ENCODE measurements around the gene GDPD2.

The GDPD2 gene

DNA sequence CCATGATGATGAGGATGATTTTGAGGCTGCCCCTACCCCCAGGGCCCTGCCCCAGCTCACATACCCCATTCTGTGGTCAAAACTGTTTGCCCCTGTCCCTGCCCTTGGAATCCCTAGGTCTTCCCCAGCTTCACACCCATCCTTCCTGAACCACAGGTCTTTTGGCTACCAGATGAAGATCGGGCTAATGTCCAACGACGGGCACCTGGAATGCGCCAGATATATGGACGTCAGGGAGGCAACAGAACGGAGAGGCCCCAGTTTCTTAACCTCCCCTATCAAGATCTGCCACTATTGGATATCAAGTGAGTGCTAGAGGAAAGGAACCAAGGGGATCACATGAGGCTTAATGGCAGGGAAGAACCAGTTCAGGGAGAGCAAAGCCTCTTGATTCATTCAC is 6.6 kb downstream of the GDPD2 start:
- Histone ChIP-seq H3K4me1 (ENCODE audit: insufficient read depth, low read length) (peaks cover 3% of the 10 kb centered on the region), H3K4me3 (ENCODE audit: low read length) (no peak overlapping the region), H3K36me3 (ENCODE audit: insufficient read depth, low read length) (peaks cover 11% of the 10 kb centered on the region), H3K9me3 (ENCODE audit: low read length) (no peaks in the 10 kb centered on the region), H3K27me3 (ENCODE audit: insufficient read depth, low read length) (no peaks in the 10 kb centered on the region), H2AFZ (ENCODE audit: low read depth, low read length) (no peak overlapping the region)

- H3K36me3 ChIP-seq (ENCODE audit: insufficient read depth, low read length): no peaks in the 10 kb centered on the region
- no peaks in the 10 kb centered on the region for H3K27me3 ChIP-seq (ENCODE audit: insufficient read depth, low read length)
- H3K9me3 ChIP-seq (ENCODE audit: low read length): no peaks in the 10 kb centered on the region
- H2AFZ ChIP-seq (ENCODE audit: low read depth, low read length): no peak overlapping the region
- peaks cover 17% of the 10 kb centered on the region for H3K4me1 ChIP-seq (ENCODE audit: insufficient read depth, low read length)
- no peak overlapping the region for H3K4me3 ChIP-seq (ENCODE audit: low read length)
Observed at GRCh38 chrX:70432936-70433847, 10.1 kb downstream of the GDPD2 start.

GRCh38 chrX:70433848-70434351 is 10.8 kb downstream of the GDPD2 start:
- Histone ChIP-seq H3K27me3 (ENCODE audit: insufficient read depth, low read length) (no peaks in the 10 kb centered on the region), H3K9me3 (ENCODE audit: low read length) (no peaks in the 10 kb centered on the region), H3K4me3 (ENCODE audit: low read length) (peak overlapping the region; percentile 54), H2AFZ (ENCODE audit: low read depth, low read length) (no peak overlapping the region), H3K36me3 (ENCODE audit: insufficient read depth, low read length) (no peaks in the 10 kb centered on the region), H3K4me1 (ENCODE audit: insufficient read depth, low read length) (peaks cover 17% of the 10 kb centered on the region)

DNA sequence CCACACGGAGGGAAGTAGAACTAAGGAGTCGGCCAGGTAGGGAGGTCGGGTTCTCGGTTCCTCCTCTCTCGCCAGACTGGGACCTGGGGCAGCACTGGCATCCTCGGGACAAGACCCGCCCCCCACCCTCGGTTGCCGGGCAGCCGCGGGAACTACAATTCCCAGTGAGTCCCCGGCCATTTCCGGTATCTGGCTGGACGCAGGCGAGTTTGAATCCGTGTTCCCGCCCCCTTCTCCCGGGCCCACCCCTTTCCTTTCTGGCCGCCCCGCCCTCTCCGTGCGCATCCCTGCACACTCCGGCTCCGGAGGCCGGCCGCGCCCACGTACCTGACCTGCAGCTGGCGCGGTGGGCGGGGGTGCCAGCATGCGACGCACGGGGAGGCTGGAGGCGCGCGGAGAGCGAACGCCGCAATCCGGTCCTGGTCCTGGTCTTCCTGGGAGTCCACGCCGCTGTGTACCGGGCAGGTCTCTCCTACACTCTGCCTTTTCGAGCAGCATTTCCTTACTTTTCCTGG is 11.3 kb downstream of the GDPD2 start:
- H3K4me1 ChIP-seq (ENCODE audit: insufficient read depth, low read length): peaks cover 17% of the 10 kb centered on the region
- no peaks in the 10 kb centered on the region for H3K9me3 ChIP-seq (ENCODE audit: low read length)
- H2AFZ ChIP-seq (ENCODE audit: low read depth, low read length): no peak overlapping the region

GRCh38 chrX:70434914-70435586 is 11.9 kb downstream of the GDPD2 start:
- Histone ChIP-seq H3K27me3 (ENCODE audit: insufficient read depth, low read length) (no peaks in the 10 kb centered on the region), H2AFZ (ENCODE audit: low read depth, low read length) (no peak overlapping the region), H3K4me1 (ENCODE audit: insufficient read depth, low read length) (peaks cover 17% of the 10 kb centered on the region), H3K9me3 (ENCODE audit: low read length) (no peaks in the 10 kb centered on the region), H3K4me3 (ENCODE audit: low read length) (peak overlapping the region; percentile 54), H3K36me3 (ENCODE audit: insufficient read depth, low read length) (no peaks in the 10 kb centered on the region)

More for the DNA sequence above, 11.3 kb downstream of the GDPD2 start:
- H3K36me3 ChIP-seq (ENCODE audit: insufficient read depth, low read length): no peaks in the 10 kb centered on the region
- H3K27me3 ChIP-seq (ENCODE audit: insufficient read depth, low read length): no peaks in the 10 kb centered on the region
- peak overlapping the region; percentile 54 for H3K4me3 ChIP-seq (ENCODE audit: low read length)

GRCh38 chrX:70436343-70436742 is 13.2 kb downstream of the GDPD2 start:
- peak overlapping the region; percentile 2 for H2AFZ ChIP-seq (ENCODE audit: low read depth, low read length)
- H3K4me1 ChIP-seq (ENCODE audit: insufficient read depth, low read length): peaks cover 17% of the 10 kb centered on the region
- H3K27me3 ChIP-seq (ENCODE audit: insufficient read depth, low read length): no peaks in the 10 kb centered on the region
- no peaks in the 10 kb centered on the region for H3K9me3 ChIP-seq (ENCODE audit: low read length)
- no peak overlapping the region for H3K4me3 ChIP-seq (ENCODE audit: low read length)
- H3K36me3 ChIP-seq (ENCODE audit: insufficient read depth, low read length): no peaks in the 10 kb centered on the region

DNA sequence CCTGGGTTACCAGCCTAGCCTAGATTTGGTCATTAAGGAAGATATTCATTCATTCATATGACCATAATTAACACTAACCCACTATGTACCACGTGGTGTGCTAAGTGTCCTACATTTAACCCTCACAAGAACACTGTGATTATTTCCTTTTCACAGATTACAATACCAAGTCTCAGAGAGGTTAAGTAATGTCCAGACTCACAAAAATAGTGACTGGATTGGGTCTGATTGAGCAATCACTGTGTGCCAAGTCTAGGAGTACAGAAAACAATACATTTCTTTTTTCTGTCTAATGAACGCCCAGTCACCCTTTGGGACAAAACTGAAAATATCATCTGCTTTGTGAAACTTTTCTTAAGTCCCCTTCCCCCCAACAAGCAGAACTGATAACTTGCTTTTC is 13.9 kb downstream of the GDPD2 start:
- H3K9me3 ChIP-seq (ENCODE audit: low read length): no peaks in the 10 kb centered on the region
- no peaks in the 10 kb centered on the region for H3K27me3 ChIP-seq (ENCODE audit: insufficient read depth, low read length)
- peaks cover 17% of the 10 kb centered on the region for H3K4me1 ChIP-seq (ENCODE audit: insufficient read depth, low read length)
- H3K4me3 ChIP-seq (ENCODE audit: low read length): no peak overlapping the region
- no peaks in the 10 kb centered on the region for H3K36me3 ChIP-seq (ENCODE audit: insufficient read depth, low read length)
- H2AFZ ChIP-seq (ENCODE audit: low read depth, low read length): no peak overlapping the region

DNA sequence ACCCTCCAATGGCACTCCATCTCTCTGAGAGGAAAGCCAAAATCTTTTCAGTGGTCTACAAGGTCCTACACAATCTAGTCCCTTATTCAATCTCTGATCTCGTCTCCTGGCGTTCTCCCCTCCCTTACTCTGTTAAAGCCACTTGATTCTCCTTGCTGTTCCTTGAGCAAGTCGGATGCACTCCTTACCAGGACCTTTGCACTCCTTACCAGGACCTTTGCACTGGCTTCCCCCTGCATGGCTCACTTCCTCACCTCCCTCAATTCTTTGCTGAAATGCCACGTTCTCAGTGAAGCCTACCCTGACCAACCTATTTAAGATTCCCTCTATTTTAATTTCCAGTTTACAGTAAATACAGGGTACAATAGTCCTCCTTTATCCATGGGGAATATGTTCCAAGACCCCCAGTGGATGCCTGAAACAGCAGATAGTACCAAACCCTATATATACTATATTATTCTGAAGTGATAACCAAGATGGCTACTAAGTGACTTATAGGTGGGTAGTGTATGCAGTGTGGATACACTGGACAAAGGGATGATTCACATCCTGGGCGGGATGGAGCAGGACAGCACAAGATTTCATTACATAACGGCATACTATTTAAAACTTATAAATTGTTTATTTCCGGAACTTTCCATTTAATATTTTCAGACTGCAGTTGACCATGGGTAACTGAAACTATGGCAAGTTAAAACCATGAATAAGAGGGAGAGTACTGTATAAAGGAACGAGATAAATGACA is 15.0 kb downstream of the GDPD2 start:
- Histone ChIP-seq H3K36me3 (ENCODE audit: insufficient read depth, low read length) (no peaks in the 10 kb centered on the region), H3K4me1 (ENCODE audit: insufficient read depth, low read length) (peaks cover 17% of the 10 kb centered on the region), H3K9me3 (ENCODE audit: low read length) (no peaks in the 10 kb centered on the region), H2AFZ (ENCODE audit: low read depth, low read length) (no peak overlapping the region), H3K4me3 (ENCODE audit: low read length) (no peak overlapping the region), H3K27me3 (ENCODE audit: insufficient read depth, low read length) (no peaks in the 10 kb centered on the region)

- H3K9me3 ChIP-seq (ENCODE audit: low read length): no peaks in the 10 kb centered on the region
- H3K4me3 ChIP-seq (ENCODE audit: low read length): no peak overlapping the region
- H3K27me3 ChIP-seq (ENCODE audit: insufficient read depth, low read length): no peaks in the 10 kb centered on the region
- no peak overlapping the region for H2AFZ ChIP-seq (ENCODE audit: low read depth, low read length)
- H3K4me1 ChIP-seq (ENCODE audit: insufficient read depth, low read length): peaks cover 17% of the 10 kb centered on the region
- H3K36me3 ChIP-seq (ENCODE audit: insufficient read depth, low read length): no peaks in the 10 kb centered on the region
Observed at GRCh38 chrX:70439016-70439415, 15.9 kb downstream of the GDPD2 start.

DNA sequence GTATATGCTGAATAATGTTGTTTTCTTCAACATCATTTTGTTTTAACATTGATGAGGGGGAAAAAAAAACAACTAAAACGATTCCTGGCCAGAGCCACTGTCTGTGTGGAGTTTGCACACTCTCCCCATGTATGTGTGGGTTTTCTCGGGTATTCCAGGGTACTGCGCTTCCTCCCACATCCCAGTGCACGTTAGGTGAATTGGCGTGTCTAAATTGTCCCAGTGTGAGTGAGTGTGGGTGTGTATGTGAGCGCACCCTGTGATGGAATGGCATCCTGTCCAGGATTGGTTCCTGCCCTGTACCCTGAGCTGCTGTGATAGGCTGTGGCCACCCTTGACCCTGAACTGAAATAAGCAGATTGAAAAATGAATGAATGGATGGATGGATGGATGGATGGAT is 19.1 kb downstream of the GDPD2 start:
- H3K36me3 ChIP-seq (ENCODE audit: insufficient read depth, low read length): no peaks in the 10 kb centered on the region
- H3K9me3 ChIP-seq (ENCODE audit: low read length): no peaks in the 10 kb centered on the region
- no peak overlapping the region for H2AFZ ChIP-seq (ENCODE audit: low read depth, low read length)
- H3K4me3 ChIP-seq (ENCODE audit: low read length): no peak overlapping the region
- peaks cover 4% of the 10 kb centered on the region for H3K27me3 ChIP-seq (ENCODE audit: insufficient read depth, low read length)
- H3K4me1 ChIP-seq (ENCODE audit: insufficient read depth, low read length): peaks cover 7% of the 10 kb centered on the region

GRCh38 chrX:70444326-70444945 is 21.3 kb downstream of the GDPD2 start, which contains the start of gene DLG3:
DLG3 (plus strand) TSS chrX:70444835; CDS start chrX:70445202, 367 bp downstream.
- Histone ChIP-seq H3K4me1 (ENCODE audit: insufficient read depth, low read length) (peaks cover 7% of the 10 kb centered on the region), H3K9me3 (ENCODE audit: low read length) (no peaks in the 10 kb centered on the region), H2AFZ (ENCODE audit: low read depth, low read length) (peak within 1 kb of the TSS; percentile 24), H3K27me3 (ENCODE audit: insufficient read depth, low read length) (peaks cover 4% of the 10 kb centered on the region), H3K36me3 (ENCODE audit: insufficient read depth, low read length) (no peaks in the 10 kb centered on the region), H3K4me3 (ENCODE audit: low read length) (peak within 1 kb of the TSS; percentile 48)

DNA sequence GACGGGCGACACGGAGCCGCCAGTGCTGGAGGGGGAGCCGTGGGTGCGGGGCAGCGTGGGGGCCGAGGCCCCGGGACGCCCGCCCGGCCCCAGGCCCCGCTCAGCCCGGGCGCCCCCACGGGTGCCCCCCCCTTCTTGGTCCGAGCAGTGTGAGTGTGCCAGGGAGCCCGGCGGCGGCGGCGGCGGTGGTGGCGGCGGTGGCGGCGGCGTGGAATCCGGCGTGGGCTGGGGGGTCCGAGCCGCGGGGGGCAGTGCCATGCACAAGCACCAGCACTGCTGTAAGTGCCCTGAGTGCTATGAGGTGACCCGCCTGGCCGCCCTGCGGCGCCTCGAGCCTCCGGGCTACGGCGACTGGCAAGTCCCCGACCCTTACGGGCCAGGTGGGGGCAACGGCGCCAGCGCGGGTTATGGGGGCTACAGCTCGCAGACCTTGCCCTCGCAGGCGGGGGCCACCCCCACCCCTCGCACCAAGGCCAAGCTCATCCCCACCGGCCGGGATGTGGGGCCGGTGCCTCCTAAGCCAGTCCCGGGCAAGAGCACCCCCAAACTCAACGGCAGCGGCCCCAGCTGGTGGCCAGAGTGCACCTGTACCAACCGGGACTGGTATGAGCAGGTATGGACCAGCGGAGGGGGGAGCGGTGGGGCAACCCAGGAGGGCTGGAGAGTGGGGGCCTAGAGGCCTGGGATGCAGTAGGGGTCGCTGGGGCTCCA is 22.0 kb downstream of the GDPD2 start:
- H3K36me3 ChIP-seq (ENCODE audit: insufficient read depth, low read length): no peaks in the 10 kb centered on the region
- peaks cover 7% of the 10 kb centered on the region for H3K4me1 ChIP-seq (ENCODE audit: insufficient read depth, low read length)
- no peaks in the 10 kb centered on the region for H3K9me3 ChIP-seq (ENCODE audit: low read length)
- H3K4me3 ChIP-seq (ENCODE audit: low read length): peak overlapping the region; percentile 48
- peaks cover 4% of the 10 kb centered on the region for H3K27me3 ChIP-seq (ENCODE audit: insufficient read depth, low read length)
- H2AFZ ChIP-seq (ENCODE audit: low read depth, low read length): no peak overlapping the region

Measured in neuron (in vitro differentiated cells).